Measurements from ENCODE around the gene GALNT16. TPM values are rescaled to one million over a fixed set of nuclear protein-coding genes. Genes with fewer than 3 reads are reported as not detected.

The GALNT16 gene
- total RNA-seq, 4 donors from 2014 or later = 2.2 to 7.1 (median 6.9) TPM

DNA sequence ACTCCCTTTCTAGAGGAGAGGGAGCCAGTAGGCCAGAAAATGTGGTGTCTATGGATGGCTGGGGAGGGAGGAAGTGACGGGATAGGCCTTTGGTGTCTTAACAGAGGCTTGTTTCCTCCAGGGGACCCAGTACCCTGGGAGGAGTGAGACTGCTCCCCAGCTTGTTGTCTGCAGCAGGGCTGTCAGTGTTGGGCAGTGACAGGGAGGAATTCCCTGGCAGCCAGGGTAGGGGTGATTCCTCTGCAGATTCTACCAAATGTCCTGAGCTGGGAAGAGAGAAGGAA lies 64.0 kb downstream of the GALNT16 start:
- intact Hi-C loops (cut with DNase I) = no loop called here
- no peaks in the 10 kb centered on the region for H3K27me3 ChIP-seq
- DNase-seq = no peak
- no peaks in the 10 kb centered on the region for H3K36me3 ChIP-seq
- H3K27ac ChIP-seq = no peak overlapping the region
- no peaks in the 10 kb centered on the region for H3K9me3 ChIP-seq
- WGBS, 2 donors = 80 to 94% methylated on average over 1 of the region's 1 CpG
- TF ChIP-seq CTCF (IDR thresholded peaks at IDR 0.05) (no peak), POLR2A (IDR thresholded peaks at IDR 0.05) (no peak)
- no peaks in the 10 kb centered on the region for H3K4me1 ChIP-seq
- no peak overlapping the region for H3K4me3 ChIP-seq (replicated peaks in 1 of 3)

DNA sequence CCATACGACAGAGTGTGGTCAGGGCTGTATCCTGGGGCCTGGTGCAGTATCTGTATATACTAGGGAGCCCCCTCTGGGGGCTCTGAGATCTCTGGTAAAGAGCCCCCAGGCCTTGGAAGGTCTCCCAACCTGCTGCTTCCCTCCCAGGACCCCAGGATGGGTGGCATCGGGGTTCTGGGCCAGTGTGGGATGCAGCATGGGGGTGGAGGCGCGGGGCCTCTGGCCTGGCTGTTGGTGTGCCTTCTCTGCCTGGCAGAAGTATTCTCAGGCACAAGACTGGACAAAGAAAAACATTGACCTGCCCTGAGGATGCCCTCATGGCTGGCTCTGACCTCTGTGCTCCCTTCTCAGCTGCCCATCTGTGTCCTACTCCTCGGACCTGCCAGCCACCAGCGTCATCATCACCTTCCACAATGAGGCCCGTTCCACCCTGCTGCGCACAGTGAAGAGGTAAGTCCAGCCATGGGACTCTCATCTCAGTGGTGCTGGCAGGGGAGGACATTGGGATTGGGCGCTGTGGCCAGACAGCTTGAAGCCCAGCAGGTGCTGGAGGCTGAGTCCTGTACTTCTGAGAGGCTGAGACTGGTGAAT lies 64.5 kb downstream of the GALNT16 start:
- intact Hi-C loops (cut with DNase I) = no loop called here
- no peak for DNase-seq

DNA sequence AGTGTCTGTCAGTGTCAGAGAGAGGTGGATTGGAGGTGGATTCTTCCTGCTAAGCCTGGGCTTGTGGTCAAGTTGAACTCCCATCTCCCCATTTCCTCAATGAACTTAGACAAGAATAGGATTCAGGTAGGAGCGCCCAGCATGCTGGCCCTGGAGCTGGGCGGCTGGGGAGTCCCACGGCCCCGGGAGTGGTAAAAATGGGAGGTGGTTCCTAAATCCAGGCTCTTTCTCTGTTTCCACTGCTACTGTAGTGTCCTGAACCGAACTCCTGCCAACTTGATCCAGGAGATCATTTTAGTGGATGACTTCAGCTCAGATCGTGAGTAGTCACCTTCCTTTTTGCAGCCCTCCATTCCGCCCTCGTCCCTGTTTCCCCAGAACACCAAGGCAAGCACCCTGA lies 65.1 kb downstream of the GALNT16 start:
- Histone ChIP-seq H3K27me3 (no peaks in the 10 kb centered on the region), H3K4me3 (replicated peaks in 1 of 3) (no peak overlapping the region), H3K4me1 (no peaks in the 10 kb centered on the region), H3K9me3 (no peaks in the 10 kb centered on the region), H3K27ac (no peak overlapping the region), H3K36me3 (no peaks in the 10 kb centered on the region)
- TF ChIP-seq CTCF (IDR thresholded peaks at IDR 0.05) = no peak
- no peak for TF ChIP-seq POLR2A (IDR thresholded peaks at IDR 0.05)
- DNase-seq = no peak
- intact Hi-C loops (cut with DNase I) = no loop called here
- 90 to 93% methylated on average over 8 of the region's 8 CpGs for WGBS, 2 donors

More for the DNA sequence above, 64.5 kb downstream of the GALNT16 start:
- Histone ChIP-seq H3K27ac (no peak overlapping the region), H3K36me3 (no peaks in the 10 kb centered on the region), H3K27me3 (no peaks in the 10 kb centered on the region), H3K4me3 (replicated peaks in 1 of 3) (no peak overlapping the region), H3K4me1 (no peaks in the 10 kb centered on the region), H3K9me3 (no peaks in the 10 kb centered on the region)
- TF ChIP-seq CTCF (IDR thresholded peaks at IDR 0.05) (no peak), POLR2A (IDR thresholded peaks at IDR 0.05) (no peak)
- WGBS, 2 donors = 97 to 98% methylated on average over 3 to 9 of the region's 9 CpGs

- WGBS, 2 donors = 93 to 94% methylated on average over 7 of the region's 7 CpGs
- no peak for DNase-seq
Observed at GRCh38 chr14:69325646-69326265, 65.8 kb downstream of the GALNT16 start.

More at GRCh38 chr14:69325646-69326265, 65.8 kb downstream of the GALNT16 start:
- no peak overlapping the region for H3K27ac ChIP-seq
- H3K27me3 ChIP-seq = no peaks in the 10 kb centered on the region
- no peak for TF ChIP-seq POLR2A (IDR thresholded peaks at IDR 0.05)
- no peak for TF ChIP-seq CTCF (IDR thresholded peaks at IDR 0.05)
- H3K36me3 ChIP-seq = no peaks in the 10 kb centered on the region
- no peak overlapping the region for H3K4me3 ChIP-seq (replicated peaks in 1 of 3)
- H3K9me3 ChIP-seq = no peaks in the 10 kb centered on the region
- intact Hi-C loops (cut with DNase I) = no loop called here
- no peaks in the 10 kb centered on the region for H3K4me1 ChIP-seq
